Stimulated activated CD4-positive, alpha-beta T cell treated with anti-CD3 and anti-CD28 coated beads, Interleukin-4, amount 100 ng/mL, for 24 hours (primary cell): Measurements from ENCODE around the gene FIBCD1.

ENCODE experiments used
- DNase-seq: peaks from one replicate; pipeline ENCODE4 v3.0.0-alpha.2; 2020

FIBCD1 gene

GRCh38 chr9:130893341-130894101 is 45.5 kb downstream of the FIBCD1 start:
- DNase-seq = no peak

GRCh38 chr9:130892477-130893304 is 46.4 kb downstream of the FIBCD1 start:
- DNase-seq = no peak

GRCh38 chr9:130891688-130892476 is 47.2 kb downstream of the FIBCD1 start:
- DNase-seq = no peak

- no peak for DNase-seq
These were observed 48.0 kb downstream of the FIBCD1 start for GRCh38 chr9:130890870-130891687.

GRCh38 chr9:130890124-130890523 is 48.9 kb downstream of the FIBCD1 start:
- no peak for DNase-seq

GRCh38 chr9:130888146-130888885 is 50.7 kb downstream of the FIBCD1 start:
- no peak for DNase-seq

GRCh38 chr9:130887494-130888144 is 51.4 kb downstream of the FIBCD1 start:
- DNase-seq = no peak

- DNase-seq = no peak
These were observed 52.1 kb downstream of the FIBCD1 start for GRCh38 chr9:130886981-130887380.

GRCh38 chr9:130885484-130886375 is 53.3 kb downstream of the FIBCD1 start:
- no peak for DNase-seq

- no peak for DNase-seq
These were observed 54.2 kb downstream of the FIBCD1 start for GRCh38 chr9:130884542-130885483.

GRCh38 chr9:130884111-130884531 is 54.9 kb downstream of the FIBCD1 start:
- no peak for DNase-seq

- DNase-seq = no peak
These were observed 55.6 kb downstream of the FIBCD1 start for GRCh38 chr9:130883479-130883878.

GRCh38 chr9:130882696-130883225 is 56.3 kb downstream of the FIBCD1 start:
- no peak for DNase-seq

- DNase-seq = no peak
These were observed 57.5 kb downstream of the FIBCD1 start for GRCh38 chr9:130881516-130881915.

GRCh38 chr9:130880599-130881220 is 58.3 kb downstream of the FIBCD1 start:
- no peak for DNase-seq

- no peak for DNase-seq
These were observed 59.1 kb downstream of the FIBCD1 start for GRCh38 chr9:130879863-130880411.

- no peak for DNase-seq
These were observed 60.8 kb downstream of the FIBCD1 start for GRCh38 chr9:130878295-130878694.

- DNase-seq = no peak
These were observed 61.7 kb downstream of the FIBCD1 start for GRCh38 chr9:130877300-130877699.
